ENCODE results near the gene SLC6A16. TPM values are rescaled to one million over a fixed set of nuclear protein-coding genes. Genes with fewer than 3 reads are reported as not detected.
"Not testable (repeated sequence)": the region's sequence is repeated elsewhere in the genome, so short reads cannot be mapped to it uniquely, and the experiment has no call there.

The SLC6A16 gene
- total RNA-seq, 2 experiments from 2014 or later: 0.61 to 1.1 TPM

DNA sequence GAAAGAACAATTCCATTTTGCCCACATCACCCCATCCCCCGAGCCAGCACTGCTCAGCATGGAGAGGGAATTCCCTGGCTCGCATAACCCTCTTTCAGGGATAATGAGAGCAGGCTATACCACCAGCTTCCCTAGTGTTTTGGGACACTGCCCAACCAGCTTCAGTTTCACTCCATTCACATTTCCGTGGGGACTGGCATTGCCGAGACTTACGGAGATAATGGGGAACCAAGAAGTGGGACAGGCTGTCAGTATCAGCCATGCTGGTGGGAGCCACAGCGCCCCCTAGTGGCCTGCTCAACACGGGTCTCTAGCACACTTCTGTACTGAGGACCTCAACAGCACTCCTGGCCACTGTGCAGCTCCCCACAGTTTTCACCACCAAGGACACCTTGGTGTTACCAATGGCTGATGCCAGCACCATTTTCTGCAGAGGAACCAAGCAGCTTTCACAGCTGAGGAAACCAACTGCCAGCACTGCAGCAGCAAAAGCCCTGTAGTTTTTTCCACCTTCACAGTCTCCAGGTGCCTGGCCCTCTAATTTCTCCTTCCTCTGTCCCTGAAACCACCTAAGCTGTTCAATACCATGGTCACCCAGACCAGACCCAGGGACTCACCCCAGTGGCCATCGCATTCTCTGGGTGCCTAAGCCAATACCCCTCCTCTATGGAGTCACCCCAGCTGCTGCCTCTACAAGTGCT, 23.7 kb downstream of the SLC6A16 start:
- H3K4me3 Mint-ChIP-seq: no peak overlapping the region
- H3K27me3 Mint-ChIP-seq: no peaks in the 10 kb centered on the region
- no peaks in the 10 kb centered on the region for H3K9me3 Mint-ChIP-seq
- no peak overlapping the region for H3K27ac Mint-ChIP-seq
- intact Hi-C loops (cut with micrococcal nuclease): no loop called here
- POLR2A ChIA-PET: no interaction called here
- CTCF ChIA-PET: interaction anchor here (0.6 to 4.2 kb wide), 46 partner anchors 9 to 215 kb away, joined by 3 to 41 read pairs (median 4); partner anchors contain the start of genes CD37, FLT3LG and SLC6A16
- no peaks in the 10 kb centered on the region for H3K4me1 Mint-ChIP-seq (ENCODE audit: low read depth)
- TF ChIP-seq, protein P1, sequence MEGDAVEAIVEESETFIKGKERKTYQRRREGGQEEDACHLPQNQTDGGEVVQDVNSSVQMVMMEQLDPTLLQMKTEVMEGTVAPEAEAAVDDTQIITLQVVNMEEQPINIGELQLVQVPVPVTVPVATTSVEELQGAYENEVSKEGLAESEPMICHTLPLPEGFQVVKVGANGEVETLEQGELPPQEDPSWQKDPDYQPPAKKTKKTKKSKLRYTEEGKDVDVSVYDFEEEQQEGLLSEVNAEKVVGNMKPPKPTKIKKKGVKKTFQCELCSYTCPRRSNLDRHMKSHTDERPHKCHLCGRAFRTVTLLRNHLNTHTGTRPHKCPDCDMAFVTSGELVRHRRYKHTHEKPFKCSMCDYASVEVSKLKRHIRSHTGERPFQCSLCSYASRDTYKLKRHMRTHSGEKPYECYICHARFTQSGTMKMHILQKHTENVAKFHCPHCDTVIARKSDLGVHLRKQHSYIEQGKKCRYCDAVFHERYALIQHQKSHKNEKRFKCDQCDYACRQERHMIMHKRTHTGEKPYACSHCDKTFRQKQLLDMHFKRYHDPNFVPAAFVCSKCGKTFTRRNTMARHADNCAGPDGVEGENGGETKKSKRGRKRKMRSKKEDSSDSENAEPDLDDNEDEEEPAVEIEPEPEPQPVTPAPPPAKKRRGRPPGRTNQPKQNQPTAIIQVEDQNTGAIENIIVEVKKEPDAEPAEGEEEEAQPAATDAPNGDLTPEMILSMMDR (IDR thresholded peaks at IDR 0.05): peak; percentile 96
- DNase-seq (peak; percentile 93), ATAC-seq (peak; percentile 99)
- no peaks in the 10 kb centered on the region for H3K36me3 Mint-ChIP-seq (ENCODE audit: low read depth)

DNA sequence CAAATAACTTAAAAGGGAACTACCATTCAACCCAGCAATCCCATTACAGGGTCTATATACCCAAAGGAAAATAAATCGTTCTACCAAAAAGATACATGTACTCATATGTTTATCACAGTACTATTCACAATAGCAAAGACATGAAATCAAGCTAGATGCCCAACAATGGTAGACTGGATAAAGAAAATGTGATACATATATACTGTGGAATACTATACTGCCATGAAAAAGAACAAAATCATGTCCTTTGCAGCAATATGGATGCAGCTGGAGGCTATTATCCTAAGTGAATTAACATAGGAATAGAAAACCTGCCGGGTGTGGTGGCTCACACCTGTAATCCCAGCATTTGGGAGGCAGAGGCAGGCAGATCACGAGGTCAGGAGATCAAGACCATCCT, 26.3 kb downstream of the SLC6A16 start:
- intact Hi-C loops (cut with micrococcal nuclease); H3K9me3 Mint-ChIP-seq; DNase-seq; ATAC-seq; H3K4me1 Mint-ChIP-seq (ENCODE audit: low read depth); CTCF ChIA-PET; H3K36me3 Mint-ChIP-seq (ENCODE audit: low read depth); H3K27ac Mint-ChIP-seq; H3K27me3 Mint-ChIP-seq; H3K4me3 Mint-ChIP-seq: not testable (repeated sequence)
- POLR2A ChIA-PET: interaction anchor here (0.6 kb wide), 1 partner anchor 181 kb away, joined by 8 read pairs; no protein-coding TSS in a partner anchor

DNA sequence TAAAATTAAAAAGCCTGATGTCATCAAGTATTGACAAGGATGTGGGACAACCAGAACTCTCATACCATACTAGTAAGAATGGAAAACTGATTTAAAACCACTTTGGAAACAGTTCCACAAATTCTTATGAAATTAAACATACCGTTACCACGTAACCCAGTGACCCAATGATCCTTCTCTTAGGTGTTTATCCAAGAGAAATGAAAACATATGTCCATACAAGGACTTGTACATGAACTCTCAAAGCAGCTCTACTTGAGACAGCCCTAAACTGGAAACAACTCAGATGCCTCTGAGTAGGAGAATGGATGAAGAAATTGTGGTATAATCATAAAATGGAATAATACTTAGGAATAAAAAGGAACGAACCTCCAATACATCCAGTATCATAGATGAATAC, 27.6 kb downstream of the SLC6A16 start:
- CTCF ChIA-PET: no interaction called here
- TF ChIP-seq, protein P1 (IDR thresholded peaks at IDR 0.05): no peak
- no peaks in the 10 kb centered on the region for H3K4me1 Mint-ChIP-seq (ENCODE audit: low read depth)
- H3K27ac Mint-ChIP-seq: no peak overlapping the region
- ATAC-seq (no peak), DNase-seq (no peak)
- H3K36me3 Mint-ChIP-seq (ENCODE audit: low read depth): no peaks in the 10 kb centered on the region
- no peaks in the 10 kb centered on the region for H3K27me3 Mint-ChIP-seq
- no peaks in the 10 kb centered on the region for H3K9me3 Mint-ChIP-seq
- POLR2A ChIA-PET: no interaction called here
- intact Hi-C loops (cut with micrococcal nuclease): no loop called here
- H3K4me3 Mint-ChIP-seq: no peak overlapping the region

DNA sequence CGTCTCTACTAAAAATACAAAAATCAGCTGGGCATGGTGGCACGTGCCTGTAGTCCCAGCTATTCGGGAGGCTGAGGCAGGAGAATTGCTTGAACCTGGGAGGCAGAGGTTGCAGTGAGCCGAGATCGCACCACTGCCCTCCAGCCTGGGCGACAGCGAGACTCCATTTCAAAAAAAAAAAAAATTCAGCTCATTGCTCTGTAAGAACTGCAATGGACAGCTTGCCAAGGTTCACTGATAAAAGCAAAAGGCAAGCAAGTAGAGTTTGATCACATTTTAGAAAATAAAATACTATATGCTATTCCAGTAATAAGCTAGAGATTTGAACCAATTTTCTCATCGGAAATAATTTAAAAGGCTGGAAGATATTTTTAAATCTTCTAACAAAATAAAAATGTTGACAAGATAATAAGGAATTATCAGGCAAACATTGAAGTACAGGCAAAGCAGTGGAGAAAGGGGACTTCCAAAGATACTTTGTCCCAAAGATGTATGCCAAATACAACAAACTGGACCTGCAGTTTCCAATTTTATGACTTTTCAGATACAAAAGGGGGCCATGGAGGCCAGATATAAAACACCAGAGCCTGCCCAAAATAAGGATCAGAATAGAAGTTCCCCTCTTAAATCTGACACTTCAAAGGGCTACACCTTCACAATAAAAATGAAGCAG, 29.6 kb downstream of the SLC6A16 start:
- no peak for ATAC-seq
- ChIA-PET CTCF (interaction anchor here (1.1 to 1.3 kb wide), 2 partner anchors 32 to 70 kb away, joined by 3 to 4 read pairs; no protein-coding TSS in a partner anchor), POLR2A (no interaction called here)
- Mint-ChIP-seq H3K36me3 (ENCODE audit: low read depth) (no peaks in the 10 kb centered on the region), H3K4me3 (no peak overlapping the region), H3K9me3 (no peaks in the 10 kb centered on the region), H3K4me1 (ENCODE audit: low read depth) (no peaks in the 10 kb centered on the region), H3K27ac (no peak overlapping the region), H3K27me3 (no peaks in the 10 kb centered on the region)
- TF ChIP-seq, protein P1 (IDR thresholded peaks at IDR 0.05): no peak
- intact Hi-C loops (cut with micrococcal nuclease): no loop called here
- DNase-seq: no peak

DNA sequence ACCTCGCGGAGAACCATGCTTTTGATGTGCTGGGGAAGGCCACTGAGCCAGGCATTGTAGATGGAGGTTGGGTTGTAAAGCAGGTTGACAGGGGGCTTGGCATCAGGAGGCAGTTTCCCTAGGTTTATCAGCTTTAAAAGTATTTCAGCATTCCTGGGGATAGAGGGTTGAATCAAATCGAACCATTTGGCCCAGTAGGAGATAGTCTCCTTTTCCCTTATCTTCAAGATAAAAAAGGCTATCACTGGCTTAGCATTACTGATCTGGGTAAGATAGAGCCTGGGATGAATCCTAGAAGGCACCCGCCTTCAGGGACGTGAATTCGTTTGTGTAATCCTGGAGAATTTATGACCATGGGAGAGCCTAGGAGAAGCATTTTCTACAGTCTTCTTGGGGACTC, 30.6 kb downstream of the SLC6A16 start:
- H3K27ac Mint-ChIP-seq: no peak overlapping the region
- ATAC-seq (no peak), DNase-seq (no peak)
- no peaks in the 10 kb centered on the region for H3K36me3 Mint-ChIP-seq (ENCODE audit: low read depth)
- intact Hi-C loops (cut with micrococcal nuclease): no loop called here
- H3K4me3 Mint-ChIP-seq: no peak overlapping the region
- CTCF ChIA-PET: no interaction called here
- no peaks in the 10 kb centered on the region for H3K4me1 Mint-ChIP-seq (ENCODE audit: low read depth)
- TF ChIP-seq, protein P1 (IDR thresholded peaks at IDR 0.05): no peak
- no peaks in the 10 kb centered on the region for H3K9me3 Mint-ChIP-seq
- POLR2A ChIA-PET: interaction anchor here (0.6 kb wide), 1 partner anchor 262 kb away, joined by 3 read pairs; no protein-coding TSS in a partner anchor
- H3K27me3 Mint-ChIP-seq: no peaks in the 10 kb centered on the region

Data from activated CD8-positive, alpha-beta T cell treated with anti-CD3 and anti-CD28 coated beads for 36 hours (primary cell).